Fibroblast of the aortic adventitia (primary cell): ENCODE data around the gene SUMO3. TPM values are rescaled to one million over a fixed set of nuclear protein-coding genes. Genes with fewer than 3 reads are reported as not detected.

Experiments used
- DNase-seq: peaks from one replicate; pipeline ENCODE4 v3.0.0-alpha.2; 2010; ENCODE audit warnings: low read depth
- H3K4me3 ChIP-seq: 2 replicates; pipeline ENCODE4 v1.5.1; 2011; ENCODE audit warnings: low read depth, mild to moderate bottlenecking, control low read depth, low read length, moderate library complexity
- CTCF ChIP-seq: IDR thresholded peaks from 2 replicates; pipeline ENCODE4 v1.5.1; 2011; ENCODE audit warnings: mild to moderate bottlenecking, low read length, control low read depth, inconsistent platforms; ENCODE audit not compliant: insufficient read depth
- total RNA-seq: library from RNA; depleted of rRNA; stranded (reverse); fragments of >200 nt; gene quantifications from 2 replicates; pipeline ENCODE4 v1.2.3, GENCODE V29; 2012; ENCODE audit warnings: low replicate concordance

The SUMO3 gene
- total RNA-seq, 1 donor: 130 TPM

GRCh38 chr21:44789880-44790279 is 28.0 kb downstream of the SUMO3 start:
- TF ChIP-seq CTCF: no peak
- no peak overlapping the region for H3K4me3 ChIP-seq
- DNase-seq: peak; percentile 59

DNA sequence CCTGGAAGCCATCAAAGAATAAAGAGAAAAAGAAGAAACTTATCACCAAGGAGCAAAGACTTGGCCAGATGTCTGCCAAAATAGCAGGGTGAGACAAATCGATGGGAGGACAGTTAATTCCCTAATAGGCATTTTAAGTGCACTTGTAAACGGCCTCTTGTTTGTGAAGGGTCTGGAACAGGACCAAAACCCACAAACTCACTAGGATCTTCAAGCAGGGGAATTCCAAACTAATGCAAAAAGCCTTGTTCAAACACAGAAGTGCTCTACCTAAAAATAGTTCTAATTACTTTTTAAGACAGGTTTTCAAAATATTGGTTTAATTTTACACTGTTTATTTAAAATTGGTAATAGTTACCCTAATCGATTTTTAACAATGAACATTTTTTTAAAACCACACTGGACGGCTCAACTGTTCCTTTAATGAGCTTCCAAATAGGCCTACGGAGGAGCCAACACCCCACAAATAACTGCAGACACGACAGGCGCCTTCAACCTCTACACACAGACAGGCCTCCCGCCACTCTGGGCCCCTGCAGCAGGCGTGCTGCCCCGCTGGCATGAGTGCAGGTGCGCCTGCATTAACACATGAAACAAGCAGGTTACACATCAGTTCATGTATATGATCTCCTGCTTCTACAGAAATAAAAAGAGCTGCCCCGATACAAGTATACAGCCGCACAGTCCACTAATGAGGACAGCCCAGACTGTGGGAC is 32.1 kb downstream of the SUMO3 start:
- TF ChIP-seq CTCF: no peak
- H3K4me3 ChIP-seq: no peak overlapping the region
- DNase-seq: peak; percentile 48

GRCh38 chr21:44784810-44785209 is 33.1 kb downstream of the SUMO3 start:
- no peak overlapping the region for H3K4me3 ChIP-seq
- no peak for TF ChIP-seq CTCF
- no peak for DNase-seq

GRCh38 chr21:44783020-44783696 is 34.7 kb downstream of the SUMO3 start:
- H3K4me3 ChIP-seq: no peak overlapping the region
- TF ChIP-seq CTCF: no peak
- no peak for DNase-seq

DNA sequence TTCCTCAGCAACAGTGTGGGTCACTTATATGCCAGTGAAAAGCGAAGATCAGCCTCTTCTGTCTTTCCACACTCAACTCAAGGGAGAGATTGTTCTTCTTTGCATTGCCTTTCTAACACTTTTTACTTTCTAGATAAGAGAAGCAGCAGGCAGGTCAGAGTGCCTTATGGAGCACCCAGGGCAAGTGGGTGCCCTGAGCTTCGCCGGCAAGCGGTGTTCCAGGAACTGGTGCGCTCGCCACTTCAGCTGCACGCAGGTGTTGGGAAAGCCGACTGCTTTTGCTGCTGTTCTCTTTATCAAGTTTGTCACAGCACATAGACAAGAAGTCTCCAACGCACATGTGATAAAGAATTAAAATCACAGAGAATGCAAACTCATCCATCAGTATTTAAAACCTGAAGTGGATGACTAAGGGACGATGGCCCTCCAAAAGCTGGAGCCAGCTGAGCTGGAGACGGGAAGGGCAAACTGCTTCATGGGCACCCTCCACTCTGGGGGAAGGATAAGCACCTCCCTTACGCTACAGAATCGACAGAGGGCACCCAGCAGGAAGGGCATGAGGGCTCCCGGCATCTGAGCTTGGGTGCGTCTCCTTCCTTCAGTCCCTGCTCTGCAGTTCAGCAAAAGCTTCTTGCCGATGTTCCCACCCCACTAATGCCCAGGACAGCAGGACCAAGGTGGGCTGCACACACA is 36.9 kb downstream of the SUMO3 start:
- no peak overlapping the region for H3K4me3 ChIP-seq
- TF ChIP-seq CTCF: no peak
- DNase-seq: no peak

GRCh38 chr21:44780137-44780502 is 37.7 kb downstream of the SUMO3 start:
- no peak for DNase-seq
- TF ChIP-seq CTCF: no peak
- H3K4me3 ChIP-seq: no peak overlapping the region
